T-helper 1 cell (primary cell): ENCODE measurements around the gene RNF38.
"Not testable (repeated sequence)": the region's sequence is repeated elsewhere in the genome, so short reads cannot be mapped to it uniquely, and the experiment has no call there.

Experiments
- DNase-seq, 5 donors: peaks; one replicate each; pipeline ENCODE4 v3.0.0-alpha.2; 2012 to 2020

RNF38 gene

GRCh38 chr9:36328798-36329411 is 71.2 kb downstream of the RNF38 start:
- DNase-seq, result peak in 4 of 5 donors; percentile 24 to 68 (median 43)

- DNase-seq, result no peak
Measured at GRCh38 chr9:36325081-36325828, 74.8 kb downstream of the RNF38 start.

- DNase-seq, result peak in 1 of 5 donors; percentile 34
Measured at GRCh38 chr9:36323926-36324325, 76.1 kb downstream of the RNF38 start.

- DNase-seq, result no peak
Measured at GRCh38 chr9:36322462-36322861, 77.6 kb downstream of the RNF38 start.

GRCh38 chr9:36321903-36322302 is 78.2 kb downstream of the RNF38 start:
- not testable (repeated sequence) for DNase-seq

- DNase-seq, result no peak
Measured at GRCh38 chr9:36320466-36320865, 79.6 kb downstream of the RNF38 start.

GRCh38 chr9:36319806-36320205 is 80.3 kb downstream of the RNF38 start:
- DNase-seq, result no peak

GRCh38 chr9:36319183-36319582 is 80.9 kb downstream of the RNF38 start:
- no peak for DNase-seq

- DNase-seq, result no peak
Measured at GRCh38 chr9:36318212-36318802, 81.8 kb downstream of the RNF38 start.

- DNase-seq, result no peak
Measured at GRCh38 chr9:36317766-36318165, 82.3 kb downstream of the RNF38 start.

- no peak for DNase-seq
Measured at GRCh38 chr9:36316611-36317317, 83.3 kb downstream of the RNF38 start.

- DNase-seq, result no peak
Measured at GRCh38 chr9:36316049-36316448, 84.0 kb downstream of the RNF38 start.

GRCh38 chr9:36315283-36315682 is 84.8 kb downstream of the RNF38 start:
- no peak for DNase-seq

- no peak for DNase-seq
Measured at GRCh38 chr9:36314740-36315139, 85.3 kb downstream of the RNF38 start.

- peak in 1 of 5 donors; percentile 13 for DNase-seq
Measured at GRCh38 chr9:36306471-36307306, 93.4 kb downstream of the RNF38 start.

- DNase-seq, result not testable (repeated sequence)
Measured at GRCh38 chr9:36304366-36304765, 95.7 kb downstream of the RNF38 start.

- no peak for DNase-seq
Measured at GRCh38 chr9:36301227-36301626, 98.8 kb downstream of the RNF38 start.

GRCh38 chr9:36298566-36298965 is 101.5 kb downstream of the RNF38 start:
- no peak for DNase-seq

GRCh38 chr9:36297798-36298197 is 102.3 kb downstream of the RNF38 start:
- no peak for DNase-seq

GRCh38 chr9:36294996-36295395 is 105.1 kb downstream of the RNF38 start:
- not testable (repeated sequence) for DNase-seq

- no peak for DNase-seq
Measured at GRCh38 chr9:36293918-36294317, 106.2 kb downstream of the RNF38 start.

- DNase-seq, result no peak
Measured at GRCh38 chr9:36293171-36293570, 106.9 kb downstream of the RNF38 start.
